NCI-H1436 treated with DMSO at 0.1 percent for 48 hours (cell line): ENCODE measurements around the gene GLRA2.

Experiments
- DNase-seq: peaks from one replicate; lab custom pipeline; 2025; lab: John Stamatoyannopoulos, UW

Gene GLRA2

GRCh38 chrX:14702145-14702544 is 172.8 kb downstream of the GLRA2 start:
- no peak for DNase-seq

DNA sequence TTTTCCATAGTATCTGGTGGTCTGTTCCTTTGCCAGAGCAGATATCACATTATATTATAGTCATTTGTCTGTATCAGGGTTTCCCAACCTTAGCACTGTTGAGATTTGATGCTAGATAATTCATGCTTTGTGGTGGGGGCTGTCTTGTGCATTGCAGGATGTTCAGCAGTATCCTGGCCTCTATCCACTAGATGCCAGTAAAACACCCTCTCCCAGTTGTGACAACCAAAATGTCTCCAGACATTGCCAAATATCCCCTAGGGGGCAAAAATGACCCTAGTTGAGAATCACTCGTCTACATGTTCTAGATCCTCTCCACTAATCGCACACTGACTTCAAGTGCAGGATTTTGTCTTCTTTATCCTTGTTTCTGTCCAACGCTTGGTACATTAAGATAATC is 182.8 kb downstream of the GLRA2 start:
- no peak for DNase-seq

DNA sequence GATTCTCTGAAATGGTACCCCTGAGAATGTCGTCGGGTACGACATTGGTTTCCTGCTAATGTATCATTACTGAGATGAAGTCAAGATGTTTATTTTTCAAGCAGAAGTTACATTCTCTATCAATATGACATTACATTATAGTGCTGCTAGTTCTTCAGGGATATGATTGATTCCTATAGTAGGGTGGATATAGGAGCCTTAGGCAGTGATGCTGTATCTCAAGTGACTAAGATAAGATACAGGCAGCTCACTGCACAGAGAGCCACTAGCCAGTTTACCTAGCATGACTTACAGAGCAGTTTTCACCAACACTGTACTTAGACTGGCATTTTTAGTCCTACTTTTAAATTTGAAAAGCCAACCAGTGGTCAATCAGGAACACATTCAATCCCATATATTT is 188.6 kb downstream of the GLRA2 start:
- no peak for DNase-seq

GRCh38 chrX:14718403-14718802 is 189.1 kb downstream of the GLRA2 start:
- DNase-seq, result no peak

- no peak for DNase-seq
These were observed 199.7 kb downstream of the GLRA2 start for GRCh38 chrX:14729058-14729457.

DNA sequence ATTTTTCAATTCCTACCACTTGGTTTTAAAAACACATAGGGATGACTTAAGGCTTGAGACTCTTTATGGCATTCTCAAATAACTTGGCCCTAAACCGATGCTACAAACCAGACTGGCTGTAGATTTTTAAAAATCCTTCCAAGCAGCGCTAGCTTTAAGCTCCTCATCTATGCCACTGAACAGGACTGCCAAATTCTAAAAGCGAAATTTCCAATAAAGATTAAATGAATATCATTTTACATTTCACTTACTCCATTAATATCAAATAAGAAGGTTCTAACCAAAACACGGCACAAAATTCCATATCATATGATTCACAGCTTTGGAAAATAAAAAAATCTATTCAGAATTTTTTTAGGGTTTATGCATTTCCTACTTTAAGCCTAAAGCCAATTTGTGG is 209.3 kb downstream of the GLRA2 start:
- no peak for DNase-seq

DNA sequence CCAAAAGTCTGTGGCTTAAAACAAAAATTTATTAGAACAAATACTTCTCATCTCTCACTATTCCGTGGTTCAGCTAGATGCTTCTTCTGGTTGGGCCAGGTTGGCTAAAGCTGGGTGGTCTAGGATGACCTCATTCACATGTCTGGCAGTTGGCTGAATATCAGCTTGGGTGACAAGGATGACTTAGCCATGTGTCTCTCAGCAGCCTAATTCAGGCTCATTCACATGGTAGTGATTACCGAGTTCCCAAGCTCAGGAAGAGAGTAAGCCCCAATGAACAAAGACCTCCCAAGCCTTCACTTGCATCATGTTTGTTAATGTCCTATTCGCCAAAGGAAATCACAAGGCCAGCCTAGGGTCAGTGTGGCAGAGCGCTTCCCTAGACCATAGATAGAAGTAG is 224.1 kb downstream of the GLRA2 start:
- no peak for DNase-seq

DNA sequence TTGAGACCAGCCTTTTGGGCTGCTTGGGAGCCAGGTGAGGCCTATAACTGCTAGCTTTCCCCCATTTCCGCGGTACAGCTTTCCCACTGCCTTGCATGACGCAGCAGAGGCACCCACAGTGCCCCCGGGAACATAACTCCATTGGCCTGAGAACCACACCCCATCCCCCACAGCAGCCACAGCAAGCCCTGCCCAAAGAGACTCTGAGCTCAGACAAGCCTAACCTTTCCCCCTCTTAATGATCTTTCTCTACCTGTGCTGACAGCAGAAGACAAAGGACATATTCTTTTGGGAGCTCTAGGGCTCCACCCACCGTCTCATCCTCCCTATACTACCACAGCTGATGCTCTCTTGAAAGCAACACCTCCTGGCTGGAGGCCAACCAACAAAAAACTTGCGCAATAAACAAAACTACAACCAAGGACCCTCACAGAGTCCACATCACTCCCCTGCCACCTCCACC is 228.7 kb downstream of the GLRA2 start:
- no peak for DNase-seq

- DNase-seq, result no peak
These were observed 246.1 kb downstream of the GLRA2 start for GRCh38 chrX:14775416-14775815.

- no peak for DNase-seq
These were observed 247.6 kb downstream of the GLRA2 start for GRCh38 chrX:14776901-14777300.

DNA sequence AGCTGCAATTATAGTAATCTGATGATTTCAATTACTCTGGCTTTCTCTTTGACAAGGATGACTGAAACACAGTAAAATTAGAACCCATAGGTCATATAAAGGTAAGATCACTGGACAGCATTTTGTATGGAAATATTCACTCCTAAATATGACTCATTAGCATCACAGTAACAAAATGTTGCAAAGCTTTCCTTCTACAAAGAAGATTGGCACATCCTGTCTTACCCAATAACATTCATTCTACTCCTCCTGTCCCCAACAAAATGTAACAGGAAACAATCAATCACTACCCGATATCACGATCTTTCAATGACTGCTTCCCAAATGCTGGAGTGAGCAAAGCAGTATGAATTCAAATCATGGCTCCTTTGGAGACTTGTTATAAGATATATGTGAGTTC is 248.2 kb downstream of the GLRA2 start:
- no peak for DNase-seq

GRCh38 chrX:14779580-14779979 is 250.2 kb downstream of the GLRA2 start:
- DNase-seq, result no peak
